SK-N-MC (cell line): ENCODE results near the gene IER3.

Experiments used
- DNase-seq: peaks from one replicate; pipeline ENCODE4 v3.0.0-alpha.2; 2011; ENCODE audit warnings: low read depth, low spot score
- H3K27ac ChIP-seq: fragments of 200-600 bp; sonication (generic); 2 replicates; pipeline ENCODE4 v1.5.1; 2016; ENCODE audit warnings: mixed run types
- H3K36me3 ChIP-seq: fragments of 200-600 bp; sonication (generic); 2 replicates; pipeline ENCODE4 v1.6.1; 2017; ENCODE audit warnings: antibody characterized with exemption, low read length, mixed read lengths; ENCODE audit not compliant: insufficient read depth
- H3K4me3 ChIP-seq: fragments of 200-600 bp; sonication (generic); 2 replicates; pipeline ENCODE4 v1.5.1; 2016
- H3K9ac ChIP-seq: fragments of 200-600 bp; sonication (generic); 2 replicates; pipeline ENCODE4 v1.8.0; 2017; ENCODE audit warnings: mixed run types, mixed read lengths; ENCODE audit not compliant: insufficient read length
- H3K9me3 ChIP-seq: fragments of 200-600 bp; sonication (generic); 2 replicates; pipeline ENCODE4 v1.6.1; 2017; ENCODE audit warnings: low read depth, mild to moderate bottlenecking, antibody characterized with exemption, low read length, moderate library complexity, mixed read lengths
- EZH2 ChIP-seq: fragments of 200-600 bp; sonication (generic); IDR thresholded peaks from one replicate; pipeline ENCODE4 v1.6.1; 2017; ENCODE audit warnings: antibody characterized with exemption
- FOXP2 ChIP-seq: optimal IDR thresholded peaks from 2 replicates; pipeline ENCODE3; 2011; ENCODE audit warnings: mild to moderate bottlenecking, moderate library complexity; ENCODE audit not compliant: insufficient read depth; ENCODE audit errors: extremely low read length, control extremely low read depth
- POLR2AphosphoS5 ChIP-seq: IDR thresholded peaks from 2 replicates; pipeline ENCODE4 v1.6.1; 2012; ENCODE audit warnings: mild to moderate bottlenecking, low read depth, low read length, borderline replicate concordance

IER3 gene

GRCh38 chr6:30747300-30747687 is 2.9 kb upstream of the IER3 start:
- H3K27ac ChIP-seq = no peak overlapping the region
- H3K9me3 ChIP-seq = no peaks in the 10 kb centered on the region
- H3K4me3 ChIP-seq = no peak overlapping the region
- no peak for DNase-seq
- H3K36me3 ChIP-seq = no peaks in the 10 kb centered on the region
- TF ChIP-seq POLR2AphosphoS5 (no peak), EZH2 (no peak), FOXP2 (no peak)
- no peak overlapping the region for H3K9ac ChIP-seq

GRCh38 chr6:30743099-30744053 is 971 bp downstream of the IER3 start:
- Histone ChIP-seq H3K9ac (peak overlapping the region; percentile 72), H3K27ac (peak overlapping the region; percentile 61), H3K9me3 (no peaks in the 10 kb centered on the region), H3K36me3 (peaks cover 13% of the 10 kb centered on the region), H3K4me3 (peak overlapping the region; percentile 92)
- no peak for DNase-seq
- TF ChIP-seq POLR2AphosphoS5 (peak; percentile 13; the same call in 1 of the 2 replicates), EZH2 (no peak), FOXP2 (peak; percentile 15)

- Histone ChIP-seq H3K27ac (peak within 1 kb of the TSS; percentile 61), H3K4me3 (peak within 1 kb of the TSS; percentile 92), H3K9me3 (no peaks in the 10 kb centered on the region), H3K36me3 (peaks cover 14% of the 10 kb centered on the region), H3K9ac (peak within 1 kb of the TSS; percentile 72)
- DNase-seq = no peak
- TF ChIP-seq FOXP2 = no peak
- TF ChIP-seq EZH2 = no peak
- peak; percentile 81 for TF ChIP-seq POLR2AphosphoS5
Measured at GRCh38 chr6:30742316-30743098, 1.8 kb downstream of the IER3 start, which contains the start of gene FLOT1. FLOT1 (minus strand) TSS chr6:30742687; CDS start chr6:30742189, 498 bp downstream.

- DNase-seq = no peak
- Histone ChIP-seq H3K9ac (peak overlapping the region; percentile 68), H3K27ac (no peak overlapping the region), H3K9me3 (no peaks in the 10 kb centered on the region), H3K36me3 (peaks cover 14% of the 10 kb centered on the region), H3K4me3 (peak overlapping the region; percentile 92)
- TF ChIP-seq EZH2 = no peak
- no peak for TF ChIP-seq POLR2AphosphoS5
- no peak for TF ChIP-seq FOXP2
Measured at GRCh38 chr6:30741789-30742315, 2.5 kb downstream of the IER3 start.

- Histone ChIP-seq H3K27ac (no peak overlapping the region), H3K9me3 (no peaks in the 10 kb centered on the region), H3K9ac (no peak overlapping the region), H3K4me3 (peak overlapping the region; percentile 92), H3K36me3 (peaks cover 14% of the 10 kb centered on the region)
- no peak for TF ChIP-seq EZH2
- TF ChIP-seq FOXP2 = no peak
- no peak for TF ChIP-seq POLR2AphosphoS5
- no peak for DNase-seq
Measured at GRCh38 chr6:30741063-30741779, 3.1 kb downstream of the IER3 start.

GRCh38 chr6:30740540-30740870 is 3.8 kb downstream of the IER3 start:
- TF ChIP-seq FOXP2 (no peak), EZH2 (no peak), POLR2AphosphoS5 (no peak)
- no peak overlapping the region for H3K4me3 ChIP-seq

GRCh38 chr6:30738532-30738931 is 5.8 kb downstream of the IER3 start:
- H3K36me3 ChIP-seq = peaks cover 19% of the 10 kb centered on the region
- H3K4me3 ChIP-seq = no peak overlapping the region
- H3K9ac ChIP-seq = no peak overlapping the region
- no peak overlapping the region for H3K27ac ChIP-seq
- no peaks in the 10 kb centered on the region for H3K9me3 ChIP-seq
- TF ChIP-seq POLR2AphosphoS5 (no peak), EZH2 (no peak), FOXP2 (no peak)
- DNase-seq = no peak

More at GRCh38 chr6:30740540-30740870, 3.8 kb downstream of the IER3 start:
- Histone ChIP-seq H3K9ac (no peak overlapping the region), H3K9me3 (no peaks in the 10 kb centered on the region), H3K36me3 (peaks cover 19% of the 10 kb centered on the region), H3K27ac (no peak overlapping the region)
- DNase-seq = no peak
